SH-SY5Y (cell line): ENCODE data around the gene SALL1.

Source experiments
- GATA2 ChIP-seq: IDR thresholded peaks from 2 replicates; pipeline ENCODE4 v1.6.1; 2011; ENCODE audit warnings: mild to moderate bottlenecking, low read depth, low read length
- GATA3 ChIP-seq: IDR thresholded peaks from 2 replicates; pipeline ENCODE4 v1.6.1; 2011; ENCODE audit warnings: low read depth, mild to moderate bottlenecking, low read length, moderate library complexity

GRCh38 chr16:51138178-51138577 lies 12.9 kb downstream of the SALL1 start:
- TF ChIP-seq GATA2 (no peak), GATA3 (no peak)
